HCT116 (cell line): ENCODE data around the gene CHST8. TPM values are rescaled to one million over a fixed set of nuclear protein-coding genes. Genes with fewer than 3 reads are reported as not detected.

Source experiments
- ATAC-seq: fragments of 200-7000 bp; cut with Tn5 transposase; 2 replicates; pipeline ENCODE4 v1.9.1; 2020; ENCODE audit warnings: mild to moderate bottlenecking, moderate library complexity
- BruUV-seq: library from RNA; stranded (reverse); fragments of 400-500 nt; replicated peaks from 2 replicates; lab custom pipeline; 2021; lab: Mats Ljungman, UMichigan
- CTCF ChIA-PET: fragments of 300-600 bp; sonication (Branson Sonifier 250); formaldehyde crosslinking; loops from one replicate; lab custom pipeline; 2021; ENCODE audit warnings: antibody characterized with exemption; lab: Charles Lee
- POLR2A ChIA-PET: fragments of 300-600, 350-600 bp; sonication (Branson Sonifier 250); formaldehyde crosslinking; loops from one replicate; lab custom pipeline; 2021; ENCODE audit warnings: antibody characterized with exemption; lab: Charles Lee
- RAD21 ChIA-PET, 2 experiments: fragments of 300-600 bp; sonication (Branson Sonifier 250); formaldehyde crosslinking; loops; one replicate each; lab custom pipeline; 2023; ENCODE audit warnings: low total read pairs in 2 of 2; ENCODE audit not compliant: uncharacterized antibody in 2 of 2, unreplicated experiment in 2 of 2, low non-redundant PET in 1 of 2; lab: Charles Lee
- DNase-seq: peaks from one replicate; pipeline ENCODE4 v3.0.0-alpha.2; 2010; ENCODE audit warnings: low read depth, low spot score
- H2AFZ ChIP-seq: fragments of 200-600 bp; shearing (Covaris generic), sonication (generic); 2 replicates; pipeline ENCODE4 v1.6.1; 2017; ENCODE audit warnings: low read depth, mixed run types, mixed read lengths, antibody characterized with exemption, low read length; ENCODE audit not compliant: poor library complexity, severe bottlenecking
- H3K27ac ChIP-seq: 2 replicates; pipeline ENCODE4 v1.5.1; 2012; ENCODE audit warnings: low read depth, low read length
- H3K27me3 ChIP-seq: fragments of 200-600 bp; sonication (generic); 2 replicates; pipeline ENCODE4 v1.6.1; 2016; ENCODE audit warnings: mixed run types, low read length, mixed read lengths; ENCODE audit not compliant: insufficient read depth
- H3K36me3 ChIP-seq, 2 experiments: fragments of 200-500 bp in 1 of 2; fragments of 200-600 bp in 1 of 2; sonication (Bioruptor generic) in 1 of 2; sonication (generic) in 1 of 2; 2 replicates each; pipeline versions ENCODE4 v1.5.1 to v1.6.1; 2014 to 2016; ENCODE audit warnings: low read length in 2 of 2, inconsistent platforms in 1 of 2, mixed read lengths in 1 of 2, mixed run types in 1 of 2; ENCODE audit not compliant: insufficient read depth in 2 of 2, control insufficient read depth in 1 of 2
- H3K4me1 ChIP-seq, 2 experiments: fragments of 200-600 bp in 1 of 2; sonication (generic) in 1 of 2; 2 replicates each; pipeline versions ENCODE4 v1.5.1 to v1.6.1; 2012 to 2017; ENCODE audit warnings: low read length in 2 of 2, inconsistent platforms in 1 of 2, mild to moderate bottlenecking in 1 of 2, mixed read lengths in 1 of 2, mixed run types in 1 of 2, moderate library complexity in 1 of 2; ENCODE audit not compliant: insufficient read depth in 2 of 2, control insufficient read depth in 1 of 2
- H3K4me2 ChIP-seq: fragments of 200-600 bp; sonication (generic); 2 replicates; pipeline ENCODE4 v1.6.1; 2017; ENCODE audit warnings: mixed run types, low read length, mixed read lengths
- H3K4me3 ChIP-seq, 2 experiments: fragments of 200-600 bp in 1 of 2; sonication (generic) in 1 of 2; replicated peaks in 1 of 2; 2 replicates each; pipeline ENCODE4 v1.5.1; 2011 to 2016; ENCODE audit warnings: low read length in 2 of 2, control low read depth in 1 of 2, low read depth in 1 of 2, mild to moderate bottlenecking in 1 of 2, mixed read lengths in 1 of 2, mixed run types in 1 of 2
- H3K79me2 ChIP-seq: fragments of 200-600 bp; sonication (generic); 2 replicates; pipeline ENCODE4 v1.6.1; 2017; ENCODE audit warnings: mild to moderate bottlenecking, mixed run types, low read length, moderate library complexity, mixed read lengths; ENCODE audit not compliant: insufficient read depth
- H3K9ac ChIP-seq: fragments of 200-600 bp; sonication (generic); 2 replicates; pipeline ENCODE4 v1.6.1; 2016; ENCODE audit warnings: low read length, mixed read lengths
- H3K9me2 ChIP-seq: fragments of 200-600 bp; sonication (generic), shearing (Covaris generic); 2 replicates; pipeline ENCODE4 v1.6.1; 2017; ENCODE audit warnings: mixed run types, mild to moderate bottlenecking, moderate library complexity; ENCODE audit not compliant: insufficient read depth
- H3K9me3 ChIP-seq, 2 experiments: fragments of 200-500 bp in 1 of 2; fragments of 200-600 bp in 1 of 2; sonication (Bioruptor generic) in 1 of 2; sonication (generic) in 1 of 2; 2 replicates each; pipeline ENCODE4 v1.6.1; 2014 to 2017; ENCODE audit warnings: low read length in 2 of 2, mixed read lengths in 2 of 2, inconsistent platforms in 1 of 2, low read depth in 1 of 2, mild to moderate bottlenecking in 1 of 2, mixed run types in 1 of 2, moderate library complexity in 1 of 2; ENCODE audit not compliant: control insufficient read depth in 1 of 2, insufficient read depth in 1 of 2
- H4K20me1 ChIP-seq: fragments of 200-600 bp; sonication (generic), shearing (Covaris generic); 2 replicates; pipeline ENCODE4 v1.6.1; 2017; ENCODE audit warnings: mixed run types, mild to moderate bottlenecking, moderate library complexity; ENCODE audit not compliant: insufficient read depth
- CBX3 ChIP-seq: IDR thresholded peaks from 2 replicates; pipeline ENCODE4 v1.6.1; 2012; ENCODE audit warnings: low read depth
- ELF1 ChIP-seq: IDR thresholded peaks from 2 replicates; pipeline ENCODE4 v1.6.1; 2012; ENCODE audit warnings: low read depth, borderline replicate concordance
- EZH2 ChIP-seq: fragments of 200-600 bp; sonication (generic); IDR thresholded peaks from 2 replicates; pipeline ENCODE4 v1.6.1; 2017; ENCODE audit warnings: antibody characterized with exemption, mixed run types
- FOSL1 ChIP-seq: IDR thresholded peaks from 2 replicates; pipeline ENCODE4 v1.6.1; 2012; ENCODE audit warnings: low read depth
- JUND ChIP-seq: IDR thresholded peaks from 2 replicates; pipeline ENCODE4 v1.6.1; 2012
- POLR2AphosphoS5 ChIP-seq: IDR thresholded peaks from 2 replicates; pipeline ENCODE4 v1.6.1; 2011; ENCODE audit warnings: mild to moderate bottlenecking, low read depth, low read length, moderate library complexity
- SIN3A ChIP-seq: IDR thresholded peaks from 2 replicates; pipeline ENCODE4 v1.6.1; 2012; ENCODE audit warnings: low read depth
- SP1 ChIP-seq: IDR thresholded peaks from 2 replicates; pipeline ENCODE4 v1.6.1; 2012; ENCODE audit warnings: low read depth
- SRF ChIP-seq: IDR thresholded peaks from 2 replicates; pipeline ENCODE4 v1.6.1; 2012; ENCODE audit warnings: low read depth
- TCF7L2 ChIP-seq: IDR thresholded peaks from 2 replicates; pipeline ENCODE4 v1.7.0; 2011; ENCODE audit warnings: borderline replicate concordance, inconsistent platforms; ENCODE audit not compliant: insufficient read depth, insufficient read length; ENCODE audit errors: extremely low read depth
- YY1 ChIP-seq: IDR thresholded peaks from 2 replicates; pipeline ENCODE4 v1.6.1; 2011; ENCODE audit warnings: low read length, low read depth, moderate library complexity, mild to moderate bottlenecking; ENCODE audit not compliant: insufficient replicate concordance; ENCODE audit errors: extremely low read depth
- ZFX ChIP-seq: fragments of 450-650 bp; IDR thresholded peaks from 2 replicates; pipeline ENCODE4 v1.6.1; 2017
- intact Hi-C: fragments of 100-400 bp; cut with micrococcal nuclease; formaldehyde crosslinking; loops from 2 replicates; pipeline ENCODE4 v1.10.0; 2022
- total RNA-seq: library from RNA; stranded (reverse); gene quantifications from one replicate; pipeline ENCODE4 v1.2.1, GENCODE V29; 2021; ENCODE audit not compliant: unreplicated experiment
- TF ChIP-seq, protein P1 (sequence below): IDR thresholded peaks from 2 replicates; pipeline ENCODE4 v1.6.1; 2012; ENCODE audit warnings: low read depth
- TF ChIP-seq, protein P2 (sequence below), 3 experiments: fragments of 200-600 bp in 1 of 3; sonication (generic) in 1 of 3; IDR thresholded peaks in 2 of 3; conservative IDR thresholded peaks in 1 of 3; 2 replicates each; pipeline ENCODE4 v1.5.1; 2012 to 2017; ENCODE audit warnings: low read depth in 2 of 3, low read length in 2 of 3, antibody characterized with exemption in 1 of 3, borderline replicate concordance in 1 of 3, control low read depth in 1 of 3, mild to moderate bottlenecking in 1 of 3, mixed read lengths in 1 of 3, mixed run types in 1 of 3, moderate library complexity in 1 of 3; ENCODE audit not compliant: insufficient read depth in 1 of 3

The CHST8 gene
- total RNA-seq, 1 experiment from 2014 or later = not detected

DNA sequence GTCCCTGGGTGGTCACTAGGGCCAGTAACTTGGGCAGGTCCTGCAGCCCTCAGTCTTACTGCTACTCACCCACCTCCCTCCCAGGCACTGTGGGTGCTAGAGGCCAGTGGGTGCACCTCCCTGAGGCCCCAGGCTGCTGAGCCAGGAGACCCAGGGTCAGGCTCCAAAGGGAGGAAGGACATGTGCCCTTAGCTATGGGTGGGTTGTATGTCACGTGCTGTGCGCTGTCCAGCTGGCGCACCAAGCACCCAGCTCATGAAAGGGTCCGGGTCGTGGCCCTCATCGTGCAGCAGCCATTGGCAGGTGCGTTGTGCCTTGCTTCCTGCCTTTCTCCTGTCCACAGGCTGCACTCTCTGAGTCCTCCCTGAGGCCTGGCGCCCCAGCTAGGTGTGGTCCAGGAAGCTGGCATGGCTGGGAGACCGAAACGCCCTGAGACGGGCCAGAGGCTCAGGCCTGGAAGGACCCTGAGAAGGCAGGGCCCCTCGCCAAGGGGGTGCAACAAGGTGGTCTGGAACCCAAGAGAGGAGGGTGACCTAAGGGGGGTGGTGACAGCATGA, 127.9 kb downstream of the CHST8 start:
- no TSS peak for BruUV-seq
- CTCF ChIA-PET = interaction anchor here (1.0 kb wide), 1 partner anchor 509 kb away, joined by 3 read pairs; no protein-coding TSS in a partner anchor
- H3K27me3 ChIP-seq = peaks cover 28% of the 10 kb centered on the region

More for the DNA sequence above, 127.9 kb downstream of the CHST8 start:
- Histone ChIP-seq H3K79me2 (no peaks in the 10 kb centered on the region), H4K20me1 (no peaks in the 10 kb centered on the region), H2AFZ (no peak overlapping the region), H3K9ac (no peak overlapping the region), H3K9me3 (no peaks in the 10 kb centered on the region), H3K9me2 (no peaks in the 10 kb centered on the region), H3K4me1 (no peaks in the 10 kb centered on the region), H3K36me3 (no peaks in the 10 kb centered on the region), H3K4me3 (no peak overlapping the region), H3K27ac (no peak overlapping the region), H3K4me2 (no peak overlapping the region)
- no peak for DNase-seq
- intact Hi-C loops = no loop called here
- ATAC-seq = no peak
- TF ChIP-seq ELF1 = no peak
- TF ChIP-seq, protein P1, sequence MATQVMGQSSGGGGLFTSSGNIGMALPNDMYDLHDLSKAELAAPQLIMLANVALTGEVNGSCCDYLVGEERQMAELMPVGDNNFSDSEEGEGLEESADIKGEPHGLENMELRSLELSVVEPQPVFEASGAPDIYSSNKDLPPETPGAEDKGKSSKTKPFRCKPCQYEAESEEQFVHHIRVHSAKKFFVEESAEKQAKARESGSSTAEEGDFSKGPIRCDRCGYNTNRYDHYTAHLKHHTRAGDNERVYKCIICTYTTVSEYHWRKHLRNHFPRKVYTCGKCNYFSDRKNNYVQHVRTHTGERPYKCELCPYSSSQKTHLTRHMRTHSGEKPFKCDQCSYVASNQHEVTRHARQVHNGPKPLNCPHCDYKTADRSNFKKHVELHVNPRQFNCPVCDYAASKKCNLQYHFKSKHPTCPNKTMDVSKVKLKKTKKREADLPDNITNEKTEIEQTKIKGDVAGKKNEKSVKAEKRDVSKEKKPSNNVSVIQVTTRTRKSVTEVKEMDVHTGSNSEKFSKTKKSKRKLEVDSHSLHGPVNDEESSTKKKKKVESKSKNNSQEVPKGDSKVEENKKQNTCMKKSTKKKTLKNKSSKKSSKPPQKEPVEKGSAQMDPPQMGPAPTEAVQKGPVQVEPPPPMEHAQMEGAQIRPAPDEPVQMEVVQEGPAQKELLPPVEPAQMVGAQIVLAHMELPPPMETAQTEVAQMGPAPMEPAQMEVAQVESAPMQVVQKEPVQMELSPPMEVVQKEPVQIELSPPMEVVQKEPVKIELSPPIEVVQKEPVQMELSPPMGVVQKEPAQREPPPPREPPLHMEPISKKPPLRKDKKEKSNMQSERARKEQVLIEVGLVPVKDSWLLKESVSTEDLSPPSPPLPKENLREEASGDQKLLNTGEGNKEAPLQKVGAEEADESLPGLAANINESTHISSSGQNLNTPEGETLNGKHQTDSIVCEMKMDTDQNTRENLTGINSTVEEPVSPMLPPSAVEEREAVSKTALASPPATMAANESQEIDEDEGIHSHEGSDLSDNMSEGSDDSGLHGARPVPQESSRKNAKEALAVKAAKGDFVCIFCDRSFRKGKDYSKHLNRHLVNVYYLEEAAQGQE = no peak
- no peak for TF ChIP-seq YY1
- TF ChIP-seq ZFX = no peak
- TF ChIP-seq CBX3 = no peak
- TF ChIP-seq, protein P2, sequence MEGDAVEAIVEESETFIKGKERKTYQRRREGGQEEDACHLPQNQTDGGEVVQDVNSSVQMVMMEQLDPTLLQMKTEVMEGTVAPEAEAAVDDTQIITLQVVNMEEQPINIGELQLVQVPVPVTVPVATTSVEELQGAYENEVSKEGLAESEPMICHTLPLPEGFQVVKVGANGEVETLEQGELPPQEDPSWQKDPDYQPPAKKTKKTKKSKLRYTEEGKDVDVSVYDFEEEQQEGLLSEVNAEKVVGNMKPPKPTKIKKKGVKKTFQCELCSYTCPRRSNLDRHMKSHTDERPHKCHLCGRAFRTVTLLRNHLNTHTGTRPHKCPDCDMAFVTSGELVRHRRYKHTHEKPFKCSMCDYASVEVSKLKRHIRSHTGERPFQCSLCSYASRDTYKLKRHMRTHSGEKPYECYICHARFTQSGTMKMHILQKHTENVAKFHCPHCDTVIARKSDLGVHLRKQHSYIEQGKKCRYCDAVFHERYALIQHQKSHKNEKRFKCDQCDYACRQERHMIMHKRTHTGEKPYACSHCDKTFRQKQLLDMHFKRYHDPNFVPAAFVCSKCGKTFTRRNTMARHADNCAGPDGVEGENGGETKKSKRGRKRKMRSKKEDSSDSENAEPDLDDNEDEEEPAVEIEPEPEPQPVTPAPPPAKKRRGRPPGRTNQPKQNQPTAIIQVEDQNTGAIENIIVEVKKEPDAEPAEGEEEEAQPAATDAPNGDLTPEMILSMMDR (IDR thresholded peaks at IDR 0.05 in 2 of 3, conservative IDR thresholded peaks at IDR 0.05 in 1 of 3; ENCODE audit: borderline replicate concordance in 1 of 3, insufficient read depth in 1 of 3, low read depth in 2 of 3, low read length in 2 of 3) = no peak
- no peak for TF ChIP-seq SP1
- TF ChIP-seq SIN3A = no peak
- TF ChIP-seq EZH2 = no peak
- TF ChIP-seq FOSL1 = no peak
- TF ChIP-seq POLR2AphosphoS5 = no peak
- no peak for TF ChIP-seq JUND
- no peak for TF ChIP-seq SRF
- no peak for TF ChIP-seq TCF7L2
- RAD21 ChIA-PET = no interaction called here
- POLR2A ChIA-PET = no interaction called here
